Measurements from ENCODE around the gene RERG. TPM values are rescaled to one million over a fixed set of nuclear protein-coding genes. Genes with fewer than 3 reads are reported as not detected.

Gene RERG
- total and polyA plus RNA-seq, 2 experiments from 2014 or later: 1.1 to 1.5 TPM

DNA sequence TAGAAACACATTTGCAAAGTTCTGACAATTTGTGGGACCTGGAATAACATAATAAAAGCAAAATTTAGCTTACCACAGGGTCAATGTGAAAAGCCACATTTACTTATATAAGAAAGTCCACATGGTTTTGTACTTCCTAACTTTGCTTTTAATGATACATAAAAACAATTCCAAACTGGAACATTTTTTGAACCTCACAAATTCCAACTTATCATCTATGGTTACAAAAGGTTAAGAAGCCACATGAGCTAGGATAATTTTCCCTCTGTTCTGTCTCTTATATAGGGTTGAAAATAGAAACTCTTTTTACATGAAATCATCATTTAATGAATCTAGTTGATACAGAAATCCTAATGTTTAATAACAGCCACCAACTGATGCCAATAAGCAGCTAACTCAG lies 8.9 kb upstream of the RERG start:
- Mint-ChIP-seq H3K4me1 (no peaks in the 10 kb centered on the region), H3K27me3 (ENCODE audit: insufficient read depth, low read depth, poor library complexity) (no peaks in the 10 kb centered on the region), H3K27ac (no peak overlapping the region), H3K36me3 (ENCODE audit: low read depth) (no peaks in the 10 kb centered on the region), H3K4me3 (no peak overlapping the region), H3K9me3 (no peaks in the 10 kb centered on the region)
- no peak for TF ChIP-seq JUNB (IDR thresholded peaks at IDR 0.05; ENCODE audit: unreplicated experiment)
- no peak for TF ChIP-seq NANOG (IDR thresholded peaks at IDR 0.05; ENCODE audit: borderline replicate concordance)
- TF ChIP-seq, protein P1, sequence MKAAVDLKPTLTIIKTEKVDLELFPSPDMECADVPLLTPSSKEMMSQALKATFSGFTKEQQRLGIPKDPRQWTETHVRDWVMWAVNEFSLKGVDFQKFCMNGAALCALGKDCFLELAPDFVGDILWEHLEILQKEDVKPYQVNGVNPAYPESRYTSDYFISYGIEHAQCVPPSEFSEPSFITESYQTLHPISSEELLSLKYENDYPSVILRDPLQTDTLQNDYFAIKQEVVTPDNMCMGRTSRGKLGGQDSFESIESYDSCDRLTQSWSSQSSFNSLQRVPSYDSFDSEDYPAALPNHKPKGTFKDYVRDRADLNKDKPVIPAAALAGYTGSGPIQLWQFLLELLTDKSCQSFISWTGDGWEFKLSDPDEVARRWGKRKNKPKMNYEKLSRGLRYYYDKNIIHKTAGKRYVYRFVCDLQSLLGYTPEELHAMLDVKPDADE (IDR thresholded peaks at IDR 0.05): no peak
- no peak for TF ChIP-seq CREB1 (CRISPR knock-in tag; IDR thresholded peaks at IDR 0.05; ENCODE audit: low read depth)
- TF ChIP-seq ZNF331 (CRISPR knock-in tag; IDR thresholded peaks at IDR 0.05; ENCODE audit: low read depth): no peak
- TF ChIP-seq EZH2phosphoT487 (IDR thresholded peaks at IDR 0.05; ENCODE audit: unreplicated experiment): no peak
- no peak for TF ChIP-seq POLR2AphosphoS5 (IDR thresholded peaks at IDR 0.05; ENCODE audit: low read depth)
- TF ChIP-seq STAT1 (IDR thresholded peaks at IDR 0.05; ENCODE audit: unreplicated experiment): no peak
- no peak for TF ChIP-seq REST (IDR thresholded peaks at IDR 0.05; ENCODE audit: unreplicated experiment)
- TF ChIP-seq EZH2 (IDR thresholded peaks at IDR 0.05; ENCODE audit: low read depth, unreplicated experiment): no peak
- no peak for TF ChIP-seq ZNF114 (CRISPR knock-in tag; IDR thresholded peaks at IDR 0.05)
- TF ChIP-seq, protein P2, sequence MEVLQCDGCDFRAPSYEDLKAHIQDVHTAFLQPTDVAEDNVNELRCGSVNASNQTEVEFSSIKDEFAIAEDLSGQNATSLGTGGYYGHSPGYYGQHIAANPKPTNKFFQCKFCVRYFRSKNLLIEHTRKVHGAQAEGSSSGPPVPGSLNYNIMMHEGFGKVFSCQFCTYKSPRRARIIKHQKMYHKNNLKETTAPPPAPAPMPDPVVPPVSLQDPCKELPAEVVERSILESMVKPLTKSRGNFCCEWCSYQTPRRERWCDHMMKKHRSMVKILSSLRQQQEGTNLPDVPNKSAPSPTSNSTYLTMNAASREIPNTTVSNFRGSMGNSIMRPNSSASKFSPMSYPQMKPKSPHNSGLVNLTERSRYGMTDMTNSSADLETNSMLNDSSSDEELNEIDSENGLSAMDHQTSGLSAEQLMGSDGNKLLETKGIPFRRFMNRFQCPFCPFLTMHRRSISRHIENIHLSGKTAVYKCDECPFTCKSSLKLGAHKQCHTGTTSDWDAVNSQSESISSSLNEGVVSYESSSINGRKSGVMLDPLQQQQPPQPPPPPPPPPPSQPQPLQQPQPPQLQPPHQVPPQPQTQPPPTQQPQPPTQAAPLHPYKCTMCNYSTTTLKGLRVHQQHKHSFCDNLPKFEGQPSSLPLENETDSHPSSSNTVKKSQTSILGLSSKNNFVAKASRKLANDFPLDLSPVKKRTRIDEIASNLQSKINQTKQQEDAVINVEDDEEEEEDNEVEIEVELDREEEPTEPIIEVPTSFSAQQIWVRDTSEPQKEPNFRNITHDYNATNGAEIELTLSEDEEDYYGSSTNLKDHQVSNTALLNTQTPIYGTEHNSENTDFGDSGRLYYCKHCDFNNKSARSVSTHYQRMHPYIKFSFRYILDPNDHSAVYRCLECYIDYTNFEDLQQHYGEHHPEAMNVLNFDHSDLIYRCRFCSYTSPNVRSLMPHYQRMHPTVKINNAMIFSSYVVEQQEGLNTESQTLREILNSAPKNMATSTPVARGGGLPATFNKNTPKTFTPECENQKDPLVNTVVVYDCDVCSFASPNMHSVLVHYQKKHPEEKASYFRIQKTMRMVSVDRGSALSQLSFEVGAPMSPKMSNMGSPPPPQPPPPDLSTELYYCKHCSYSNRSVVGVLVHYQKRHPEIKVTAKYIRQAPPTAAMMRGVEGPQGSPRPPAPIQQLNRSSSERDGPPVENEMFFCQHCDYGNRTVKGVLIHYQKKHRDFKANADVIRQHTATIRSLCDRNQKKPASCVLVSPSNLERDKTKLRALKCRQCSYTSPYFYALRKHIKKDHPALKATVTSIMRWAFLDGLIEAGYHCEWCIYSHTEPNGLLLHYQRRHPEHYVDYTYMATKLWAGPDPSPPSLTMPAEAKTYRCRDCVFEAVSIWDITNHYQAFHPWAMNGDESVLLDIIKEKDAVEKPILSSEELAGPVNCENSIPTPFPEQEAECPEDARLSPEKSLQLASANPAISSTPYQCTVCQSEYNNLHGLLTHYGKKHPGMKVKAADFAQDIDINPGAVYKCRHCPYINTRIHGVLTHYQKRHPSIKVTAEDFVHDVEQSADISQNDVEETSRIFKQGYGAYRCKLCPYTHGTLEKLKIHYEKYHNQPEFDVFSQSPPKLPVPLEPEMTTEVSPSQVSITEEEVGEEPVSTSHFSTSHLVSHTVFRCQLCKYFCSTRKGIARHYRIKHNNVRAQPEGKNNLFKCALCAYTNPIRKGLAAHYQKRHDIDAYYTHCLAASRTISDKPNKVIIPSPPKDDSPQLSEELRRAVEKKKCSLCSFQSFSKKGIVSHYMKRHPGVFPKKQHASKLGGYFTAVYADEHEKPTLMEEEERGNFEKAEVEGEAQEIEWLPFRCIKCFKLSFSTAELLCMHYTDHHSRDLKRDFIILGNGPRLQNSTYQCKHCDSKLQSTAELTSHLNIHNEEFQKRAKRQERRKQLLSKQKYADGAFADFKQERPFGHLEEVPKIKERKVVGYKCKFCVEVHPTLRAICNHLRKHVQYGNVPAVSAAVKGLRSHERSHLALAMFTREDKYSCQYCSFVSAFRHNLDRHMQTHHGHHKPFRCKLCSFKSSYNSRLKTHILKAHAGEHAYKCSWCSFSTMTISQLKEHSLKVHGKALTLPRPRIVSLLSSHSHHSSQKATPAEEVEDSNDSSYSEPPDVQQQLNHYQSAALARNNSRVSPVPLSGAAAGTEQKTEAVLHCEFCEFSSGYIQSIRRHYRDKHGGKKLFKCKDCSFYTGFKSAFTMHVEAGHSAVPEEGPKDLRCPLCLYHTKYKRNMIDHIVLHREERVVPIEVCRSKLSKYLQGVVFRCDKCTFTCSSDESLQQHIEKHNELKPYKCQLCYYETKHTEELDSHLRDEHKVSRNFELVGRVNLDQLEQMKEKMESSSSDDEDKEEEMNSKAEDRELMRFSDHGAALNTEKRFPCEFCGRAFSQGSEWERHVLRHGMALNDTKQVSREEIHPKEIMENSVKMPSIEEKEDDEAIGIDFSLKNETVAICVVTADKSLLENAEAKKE (CRISPR knock-in tag; IDR thresholded peaks at IDR 0.05): no peak
- TF ChIP-seq CTCF (conservative IDR thresholded peaks at IDR 0.05; ENCODE audit: low read depth in 2 of 2): no peak
- Histone ChIP-seq H3K79me2 (replicated peaks; ENCODE audit: insufficient read depth) (no peaks in the 10 kb centered on the region), H3F3A (replicated peaks; ENCODE audit: low read depth) (no peaks in the 10 kb centered on the region), H3K36me3 (ENCODE audit: insufficient read depth) (no peaks in the 10 kb centered on the region), H3K4me3 (no peak overlapping the region), H3K27ac (ENCODE audit: low read depth) (no peak overlapping the region), H4K20me1 (replicated peaks; ENCODE audit: insufficient read depth) (no peaks in the 10 kb centered on the region), H2AFZ (no peak overlapping the region), H3K4me1 (ENCODE audit: insufficient read depth) (no peaks in the 10 kb centered on the region), H3K9me2 (ENCODE audit: insufficient read depth) (no peaks in the 10 kb centered on the region), H3K27me3 (ENCODE audit: insufficient read depth) (no peaks in the 10 kb centered on the region), H3K4me2 (no peak overlapping the region)
- no peak for ATAC-seq
- DNase-seq (ENCODE audit: low spot score): no peak
